Muscle of back (tissue), 11 donors: ENCODE data around the gene KCNQ4. TPM values are rescaled to one million over a fixed set of nuclear protein-coding genes. Genes with fewer than 3 reads are reported as not detected.

ENCODE experiments used
- DNase-seq, 3 donors: peaks; one replicate each; pipeline versions ENCODE4 v3.0.0 to v3.0.0-alpha.2; 2013
- polyA plus RNA-seq, 10 donors: library from polyadenylated mRNA; unstranded; fragments of 120-200 nt; gene quantifications; one replicate each; pipeline ENCODE4 v1.2.1, GENCODE V29; 2013; ENCODE audit not compliant: insufficient read length in 10 of 10

The KCNQ4 gene
- polyA plus RNA-seq, 10 donors = 5.4 to 33.5 (median 21.7) TPM

- no peak for DNase-seq
These were observed 104.1 kb downstream of the KCNQ4 start for GRCh38 chr1:40887652-40888051.

Other genes with a start within 250 kb of the KCNQ4 start
- gene RIMS3, start 118.1 kb upstream of the KCNQ4 start, polyA plus RNA-seq = under 1 TPM; 0.32 to 0.75 (median 0.62) TPM
- 10 to 100 TPM; 49.9 to 67.8 (median 57.0) TPM for gene NFYC, start 92.1 kb upstream of the KCNQ4 start, polyA plus RNA-seq
- 1 to 10 TPM; 1.1 to 2.6 (median 1.5) TPM for gene CITED4, start 78.6 kb downstream of the KCNQ4 start, polyA plus RNA-seq
- gene CTPS1, start 195.9 kb downstream of the KCNQ4 start, polyA plus RNA-seq = 10 to 100 TPM; 16.2 to 30.3 (median 19.1) TPM
- gene SLFNL1, start 237.9 kb downstream of the KCNQ4 start, polyA plus RNA-seq = under 1 TPM; 0.32 to 0.92 (median 0.45) TPM